ENCODE measurements around the gene OR51T1.
"Not testable (repeated sequence)": the region's sequence is repeated elsewhere in the genome, so short reads cannot be mapped to it uniquely, and the experiment has no call there.

The OR51T1 gene

GRCh38 chr11:4881860-4882500 is at the start of gene OR51T1:
OR51T1 (plus strand) TSS chr11:4881900; CDS start chr11:4881900, 0 bp downstream.
- DNase-seq: no peak

- no peak for DNase-seq
These were observed 41.7 kb upstream of the OR51T1 start for GRCh38 chr11:4839851-4840549.

- DNase-seq: no peak
These were observed 32.7 kb upstream of the OR51T1 start, which contains the start of gene OR51S1 for GRCh38 chr11:4848908-4849532. OR51S1 (minus strand) TSS chr11:4849208; CDS start chr11:4849208, 0 bp downstream.

- DNase-seq: no peak
These were observed 30.7 kb upstream of the OR51T1 start for GRCh38 chr11:4851033-4851432.

GRCh38 chr11:4854286-4854685 is 27.4 kb upstream of the OR51T1 start:
- DNase-seq: not testable (repeated sequence)

- no peak for DNase-seq
These were observed 19.1 kb upstream of the OR51T1 start for GRCh38 chr11:4862447-4863236.

GRCh38 chr11:4863876-4864275 is 17.8 kb upstream of the OR51T1 start:
- DNase-seq: no peak

- DNase-seq: no peak
These were observed 15.8 kb upstream of the OR51T1 start for GRCh38 chr11:4865855-4866254.

- no peak for DNase-seq
These were observed 512 bp upstream of the OR51T1 start for GRCh38 chr11:4881188-4881587.

- DNase-seq: no peak
These were observed 843 bp downstream of the OR51T1 start for GRCh38 chr11:4882543-4882942.

- DNase-seq: no peak
These were observed 2.7 kb downstream of the OR51T1 start for GRCh38 chr11:4884361-4884760.

- DNase-seq: no peak
These were observed 4.5 kb downstream of the OR51T1 start for GRCh38 chr11:4886186-4886585.

GRCh38 chr11:4887591-4887990 is 5.9 kb downstream of the OR51T1 start:
- no peak for DNase-seq

- DNase-seq: no peak
These were observed 8.6 kb downstream of the OR51T1 start for GRCh38 chr11:4890279-4890678.

- DNase-seq: no peak
These were observed 10.4 kb downstream of the OR51T1 start for GRCh38 chr11:4891996-4892640.

GRCh38 chr11:4903484-4903883 is 21.8 kb downstream of the OR51T1 start, which contains the start of gene OR51A7:
OR51A7 (plus strand) TSS chr11:4903783; CDS start chr11:4907370, 3,587 bp downstream.
- no peak for DNase-seq

GRCh38 chr11:4916581-4916980 is 34.9 kb downstream of the OR51T1 start:
- no peak for DNase-seq

- no peak for DNase-seq
These were observed 37.5 kb downstream of the OR51T1 start, which contains the start of gene OR51G2 for GRCh38 chr11:4919250-4919649. OR51G2 (minus strand) TSS chr11:4919350; CDS start chr11:4915663, 3,687 bp downstream.

GRCh38 chr11:4921796-4922195 is 40.1 kb downstream of the OR51T1 start:
- DNase-seq: no peak

GRCh38 chr11:4922304-4922703 is 40.6 kb downstream of the OR51T1 start:
- DNase-seq: no peak

- no peak for DNase-seq
These were observed 42.5 kb downstream of the OR51T1 start, which contains the start of gene OR51G1 for GRCh38 chr11:4924239-4924638. OR51G1 (minus strand) TSS chr11:4924339; CDS start chr11:4924339, 0 bp downstream.

GRCh38 chr11:4926608-4927007 is 44.9 kb downstream of the OR51T1 start:
- no peak for DNase-seq
